PC-9 (cell line): Measurements from ENCODE around the gene RPL28. TPM values are rescaled to one million over a fixed set of nuclear protein-coding genes. Genes with fewer than 3 reads are reported as not detected.

ENCODE experiments used
- BruUV-seq: library from RNA; stranded (reverse); fragments of 400-500 nt; replicated peaks from 2 replicates; lab custom pipeline; 2021; lab: Mats Ljungman, UMichigan
- CTCF ChIA-PET: fragments of 300-600 bp; sonication (Branson Sonifier 250); formaldehyde crosslinking; loops from one replicate; lab custom pipeline; 2022; ENCODE audit warnings: antibody characterized with exemption; lab: Charles Lee
- POLR2A ChIA-PET: fragments of 300-600 bp; sonication (Branson Sonifier 250); formaldehyde crosslinking; loops from one replicate; lab custom pipeline; 2022; ENCODE audit warnings: antibody characterized with exemption; ENCODE audit not compliant: unreplicated experiment; lab: Charles Lee
- DNase-seq, 2 experiments: peaks; one replicate each; pipeline versions ENCODE4 v3.0.0 to v3.0.0-alpha.2; 2015 to 2022; ENCODE audit warnings: mixed read lengths in 1 of 2
- H2AFZ ChIP-seq: fragments of 200-600 bp; sonication (generic); 2 replicates; pipeline ENCODE4 v1.8.1; 2017; ENCODE audit warnings: antibody characterized with exemption
- H3F3A ChIP-seq: fragments of 200-600 bp; sonication (generic); 2 replicates; pipeline ENCODE4 v1.8.1; 2017; ENCODE audit warnings: antibody characterized with exemption, mild to moderate bottlenecking, low read depth; ENCODE audit not compliant: insufficient read depth
- H3K27ac ChIP-seq: fragments of 200-600 bp; sonication (generic); 2 replicates; pipeline ENCODE4 v1.6.1; 2016; ENCODE audit warnings: mixed run types
- H3K27me3 ChIP-seq: fragments of 200-600 bp; sonication (generic); 2 replicates; pipeline ENCODE4 v1.6.1; 2016; ENCODE audit warnings: low read depth, mixed run types; ENCODE audit not compliant: insufficient read depth
- H3K36me3 ChIP-seq: fragments of 200-600 bp; sonication (generic); 2 replicates; pipeline ENCODE4 v1.6.1; 2016; ENCODE audit warnings: low read depth, mixed run types
- H3K4me1 ChIP-seq: fragments of 200-600 bp; sonication (generic); replicated peaks from 2 replicates; pipeline ENCODE4 v1.6.1; 2016; ENCODE audit warnings: mixed run types; ENCODE audit not compliant: insufficient read depth
- H3K4me2 ChIP-seq: fragments of 200-600 bp; sonication (generic); 2 replicates; pipeline ENCODE4 v1.6.1; 2017; ENCODE audit warnings: mixed run types
- H3K4me3 ChIP-seq: fragments of 200-600 bp; sonication (generic); 2 replicates; pipeline ENCODE4 v1.6.1; 2016; ENCODE audit warnings: mixed run types
- H3K79me2 ChIP-seq: fragments of 200-600 bp; sonication (generic); 2 replicates; pipeline ENCODE4 v1.6.1; 2017; ENCODE audit warnings: low read depth, mixed run types
- H3K9me2 ChIP-seq: fragments of 200-600 bp; sonication (generic); 2 replicates; pipeline ENCODE4 v1.8.1; 2017; ENCODE audit warnings: mild to moderate bottlenecking; ENCODE audit not compliant: insufficient read depth
- H3K9me3 ChIP-seq: fragments of 200-600 bp; sonication (generic); 2 replicates; pipeline ENCODE4 v1.8.1; 2016; ENCODE audit warnings: low read depth; ENCODE audit not compliant: insufficient read depth
- H4K20me1 ChIP-seq: fragments of 200-600 bp; sonication (generic); 2 replicates; pipeline ENCODE4 v1.8.1; 2017; ENCODE audit not compliant: insufficient read depth
- CTCF ChIP-seq: fragments of 200-600 bp; sonication (generic); conservative IDR thresholded peaks from 2 replicates; pipeline ENCODE4 v1.6.1; 2017; ENCODE audit warnings: mixed run types, antibody characterized with exemption, mild to moderate bottlenecking, moderate library complexity
- EZH2 ChIP-seq: fragments of 200-600 bp; sonication (generic); IDR thresholded peaks from 2 replicates; pipeline ENCODE4 v1.8.0; 2017; ENCODE audit warnings: antibody characterized with exemption, low read depth
- intact Hi-C: fragments of 100-400 bp; cut with micrococcal nuclease; formaldehyde crosslinking; loops from one replicate; pipeline ENCODE4 v1.10.0; 2022; ENCODE audit not compliant: unreplicated experiment
- total RNA-seq: library from RNA; stranded (reverse); gene quantifications from 2 replicates; pipeline ENCODE4 v1.2.3, GENCODE V29; 2021

RPL28 gene
- total RNA-seq, 1 experiment from 2014 or later = 2,433 TPM

GRCh38 chr19:55368106-55368505 is 17.6 kb upstream of the RPL28 start:
- intact Hi-C loops = loop anchor here (2.0 kb wide), 1 partner anchor 29 kb away; the partner anchor contains the start of gene KMT5C
- Histone ChIP-seq H3K79me2 (no peaks in the 10 kb centered on the region), H3K9me3 (no peaks in the 10 kb centered on the region), H3K4me1 (peaks cover 25% of the 10 kb centered on the region), H3K27ac (no peak overlapping the region), H4K20me1 (no peaks in the 10 kb centered on the region), H3K27me3 (peaks cover 5% of the 10 kb centered on the region; the same call in 1 of the 2 replicates), H3F3A (peaks cover 41% of the 10 kb centered on the region; the same call in 1 of the 2 replicates), H3K4me2 (no peak overlapping the region), H2AFZ (no peak overlapping the region), H3K36me3 (no peaks in the 10 kb centered on the region), H3K9me2 (no peaks in the 10 kb centered on the region), H3K4me3 (no peak overlapping the region)
- ChIA-PET CTCF (interaction anchor here (0.6 kb wide), 1 partner anchor 12 kb away, joined by 4 read pairs; no protein-coding TSS in a partner anchor), POLR2A (interaction anchor here (0.8 kb wide), 1 partner anchor 23 kb away, joined by 12 read pairs; no protein-coding TSS in a partner anchor)
- BruUV-seq = no TSS peak
- no peak for TF ChIP-seq EZH2
- TF ChIP-seq CTCF = no peak
- DNase-seq = no peak

- Histone ChIP-seq H3K4me2 (peak overlapping the region; percentile 61), H3K27ac (no peak overlapping the region), H3K27me3 (peaks cover 5% of the 10 kb centered on the region; the same call in 1 of the 2 replicates), H3K4me1 (peaks cover 33% of the 10 kb centered on the region), H4K20me1 (no peaks in the 10 kb centered on the region), H3K79me2 (no peaks in the 10 kb centered on the region), H3K9me3 (no peaks in the 10 kb centered on the region), H3K4me3 (peak overlapping the region; percentile 35; the same call in 1 of the 2 replicates), H3F3A (peaks cover 42% of the 10 kb centered on the region; the same call in 1 of the 2 replicates), H3K36me3 (no peaks in the 10 kb centered on the region), H2AFZ (no peak overlapping the region), H3K9me2 (no peaks in the 10 kb centered on the region)
- no TSS peak for BruUV-seq
- CTCF ChIA-PET = interaction anchor here (0.6 to 0.7 kb wide), 2 partner anchors 13 to 227 kb away, joined by 3 to 4 read pairs; no protein-coding TSS in a partner anchor
- POLR2A ChIA-PET = interaction anchor here (0.6 to 0.8 kb wide), 2 partner anchors 22 to 222 kb away, joined by 4 to 12 read pairs; no protein-coding TSS in a partner anchor
- intact Hi-C loops = loop anchor here (2.0 kb wide), 1 partner anchor 30 kb away; the partner anchor contains the start of gene KMT5C
- 0 out of 2 replicates have a peak, but pooled peaks have one; percentile 66 for TF ChIP-seq EZH2
- no peak for TF ChIP-seq CTCF
- DNase-seq = peak in 1 of 2 experiments; percentile 78
Measured at GRCh38 chr19:55368701-55369563, 16.8 kb upstream of the RPL28 start.

- H3K4me1 ChIP-seq = peaks cover 42% of the 10 kb centered on the region
- CTCF ChIA-PET = interaction anchor here (0.7 kb wide), 1 partner anchor 228 kb away, joined by 3 read pairs; no protein-coding TSS in a partner anchor
- intact Hi-C loops = loop anchor here (2.0 kb wide), 1 partner anchor 31 kb away; the partner anchor contains the start of gene KMT5C
Measured at GRCh38 chr19:55369653-55370304, 16.0 kb upstream of the RPL28 start.

More at GRCh38 chr19:55369653-55370304, 16.0 kb upstream of the RPL28 start:
- Histone ChIP-seq H2AFZ (peak overlapping the region; percentile 75), H3F3A (peaks cover 35% of the 10 kb centered on the region; the same call in 1 of the 2 replicates), H3K9me3 (no peaks in the 10 kb centered on the region), H3K4me3 (peak overlapping the region; percentile 62), H3K36me3 (no peaks in the 10 kb centered on the region), H3K9me2 (no peaks in the 10 kb centered on the region), H3K4me2 (peak overlapping the region; percentile 96), H4K20me1 (no peaks in the 10 kb centered on the region), H3K27me3 (peaks cover 5% of the 10 kb centered on the region; the same call in 1 of the 2 replicates), H3K27ac (no peak overlapping the region), H3K79me2 (no peaks in the 10 kb centered on the region)
- BruUV-seq = TSS peak; percentile 61
- POLR2A ChIA-PET = interaction anchor here (0.6 kb wide), 1 partner anchor 223 kb away, joined by 4 read pairs; no protein-coding TSS in a partner anchor
- TF ChIP-seq CTCF (no peak), EZH2 (peak; percentile 98)
- DNase-seq = peak in 1 of 2 experiments; percentile 60
